NAMALWA (cell line): ENCODE data around the gene PAK2.
"Not testable (repeated sequence)": the region's sequence is repeated elsewhere in the genome, so short reads cannot be mapped to it uniquely, and the experiment has no call there.

ENCODE experiments used
- DNase-seq: peaks from one replicate; pipeline ENCODE4 v3.0.0-alpha.2; 2015; ENCODE audit warnings: low spot score

PAK2 gene

GRCh38 chr3:196782511-196782910 is 42.9 kb downstream of the PAK2 start:
- DNase-seq: no peak

- no peak for DNase-seq
Measured at GRCh38 chr3:196788528-196788927, 48.9 kb downstream of the PAK2 start.

- no peak for DNase-seq
Measured at GRCh38 chr3:196789885-196790359, 50.3 kb downstream of the PAK2 start.

- no peak for DNase-seq
Measured at GRCh38 chr3:196790636-196791035, 51.0 kb downstream of the PAK2 start.

GRCh38 chr3:196792771-196793170 is 53.1 kb downstream of the PAK2 start:
- DNase-seq: no peak

GRCh38 chr3:196793246-196793645 is 53.6 kb downstream of the PAK2 start:
- no peak for DNase-seq

- DNase-seq: no peak
Measured at GRCh38 chr3:196794467-196794866, 54.8 kb downstream of the PAK2 start.

GRCh38 chr3:196796317-196796716 is 56.7 kb downstream of the PAK2 start:
- no peak for DNase-seq

- DNase-seq: peak; percentile 7
Measured at GRCh38 chr3:196800742-196801434, 61.2 kb downstream of the PAK2 start.

GRCh38 chr3:196803891-196804468 is 64.3 kb downstream of the PAK2 start:
- no peak for DNase-seq

GRCh38 chr3:196804773-196805172 is 65.1 kb downstream of the PAK2 start:
- no peak for DNase-seq

- DNase-seq: no peak
Measured at GRCh38 chr3:196810963-196811581, 71.4 kb downstream of the PAK2 start.

- DNase-seq: no peak
Measured at GRCh38 chr3:196812853-196813252, 73.2 kb downstream of the PAK2 start.

GRCh38 chr3:196813903-196814302 is 74.2 kb downstream of the PAK2 start:
- DNase-seq: no peak

- no peak for DNase-seq
Measured at GRCh38 chr3:196821806-196822355, 82.2 kb downstream of the PAK2 start.

- DNase-seq: not testable (repeated sequence)
Measured at GRCh38 chr3:196829651-196830050, 90.0 kb downstream of the PAK2 start.

- no peak for DNase-seq
Measured at GRCh38 chr3:196835086-196835485, 95.4 kb downstream of the PAK2 start.

- not testable (repeated sequence) for DNase-seq
Measured at GRCh38 chr3:196836626-196837025, 97.0 kb downstream of the PAK2 start.

GRCh38 chr3:196837819-196838420 is 98.3 kb downstream of the PAK2 start:
- DNase-seq: peak; percentile 74

- not testable (repeated sequence) for DNase-seq
Measured at GRCh38 chr3:196839351-196839750, 99.7 kb downstream of the PAK2 start.

GRCh38 chr3:196842567-196843434 is 103.1 kb downstream of the PAK2 start:
- DNase-seq: peak; percentile 33
